ENCODE data around the gene NUPR1.
"Not testable (repeated sequence)": the region's sequence is repeated elsewhere in the genome, so short reads cannot be mapped to it uniquely, and the experiment has no call there.

NUPR1 gene, protein sequence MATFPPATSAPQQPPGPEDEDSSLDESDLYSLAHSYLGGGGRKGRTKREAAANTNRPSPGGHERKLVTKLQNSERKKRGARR

DNA sequence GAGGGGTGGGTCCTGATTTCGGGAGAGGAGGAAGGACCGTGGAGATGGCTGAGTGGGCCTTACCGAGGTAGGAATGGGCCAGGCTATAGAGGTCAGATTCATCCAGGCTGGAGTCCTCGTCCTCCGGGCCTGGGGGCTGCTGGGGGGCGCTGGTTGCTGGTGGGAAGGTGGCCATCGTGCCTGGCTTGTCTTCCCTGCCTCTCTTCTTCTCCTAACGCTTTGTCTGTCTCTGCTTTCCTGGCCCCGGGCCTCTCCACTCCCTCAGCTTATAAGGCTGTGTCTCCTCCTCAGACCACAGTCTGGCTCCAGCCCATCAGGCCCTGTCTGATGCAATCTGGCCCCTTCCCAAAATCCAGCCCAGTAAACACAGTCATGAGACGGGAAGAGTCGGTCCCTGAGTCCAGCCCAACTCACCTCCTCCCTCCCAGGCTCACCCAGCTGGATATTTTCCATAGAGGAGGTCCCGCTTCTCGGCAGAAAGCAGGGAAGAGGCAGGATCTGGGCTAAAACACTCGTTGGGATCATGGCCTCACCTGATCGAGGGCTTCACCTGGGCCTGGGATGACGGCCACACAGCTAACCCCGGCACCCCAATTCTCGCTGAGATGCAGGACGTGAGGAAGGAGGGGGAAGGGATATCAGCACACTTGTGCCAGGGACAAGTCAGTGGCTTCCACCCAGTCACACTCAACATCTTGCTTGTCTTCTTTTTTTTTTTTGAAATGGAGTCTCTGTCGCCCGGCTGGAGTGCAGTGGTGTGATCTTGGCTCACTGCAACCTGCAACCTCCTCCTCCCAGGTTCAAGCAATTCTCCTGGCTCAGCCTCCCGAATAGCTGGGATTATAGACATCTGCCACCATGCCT is at the start of gene NUPR1:
Gene NUPR1, minus strand, starts transcription at position 242 of the 864 bp plus-strand sequence. Its CDS starts 67 bp downstream, at position 175.
- DNase-seq: no peak

DNA sequence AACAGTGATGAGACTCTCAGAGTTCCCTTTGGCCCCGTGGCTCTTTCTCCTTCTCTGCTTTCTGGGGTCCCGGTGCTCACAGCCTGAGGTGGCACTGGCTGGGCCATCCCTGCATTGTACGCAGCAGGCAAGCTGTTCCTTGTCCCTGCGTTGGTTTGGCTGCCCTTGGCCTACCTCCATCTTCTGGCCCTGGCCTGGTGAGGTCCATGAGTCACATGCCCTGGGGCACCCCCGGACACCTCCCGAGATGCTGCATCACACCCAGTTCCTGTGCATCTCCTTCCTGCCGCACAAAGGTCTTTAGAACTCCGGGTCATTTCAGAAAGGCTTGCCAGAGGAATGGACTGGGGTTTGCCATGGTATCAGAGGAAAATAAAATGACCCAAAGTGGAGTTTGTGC is 48.6 kb upstream of the NUPR1 start:
- no peak for DNase-seq

DNA sequence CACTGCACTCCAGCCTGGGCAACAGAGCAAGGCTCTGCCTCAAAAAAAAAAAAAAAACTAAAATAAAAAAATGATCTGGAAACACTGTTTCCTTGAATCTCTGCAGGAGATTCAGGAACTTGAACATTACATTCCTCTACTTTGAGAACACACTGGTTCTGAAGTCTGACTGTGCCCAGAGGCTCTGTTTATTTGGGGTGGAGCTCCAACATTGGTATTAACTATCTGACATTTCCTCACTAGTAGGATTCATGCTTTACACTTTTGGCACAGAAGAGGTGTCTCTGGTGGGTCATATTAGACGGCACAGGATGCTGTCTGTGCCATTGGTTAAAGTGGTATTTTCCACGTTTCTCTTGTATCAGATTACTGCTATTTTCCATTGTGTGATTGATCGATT is 47.7 kb upstream of the NUPR1 start:
- no peak for DNase-seq

DNA sequence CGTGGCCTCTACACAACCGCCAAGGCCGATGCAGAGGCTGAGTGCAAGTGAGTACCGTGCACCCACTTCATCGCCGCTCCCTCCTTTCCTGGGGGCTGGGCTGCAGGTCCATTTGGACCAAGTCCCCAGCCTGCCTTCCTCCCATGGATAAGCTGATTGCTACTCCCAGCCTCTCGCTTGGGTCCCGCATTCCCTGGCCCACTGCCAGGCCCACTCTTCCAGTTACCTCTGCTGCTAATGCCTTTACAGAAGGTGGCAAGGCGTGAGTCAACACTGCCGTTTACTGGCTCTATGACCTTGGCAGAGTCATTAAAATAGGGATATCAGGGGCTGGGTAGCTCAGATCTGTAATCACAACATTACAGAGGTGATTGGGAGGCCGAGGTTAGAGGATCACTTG is 46.9 kb upstream of the NUPR1 start:
- DNase-seq: no peak

DNA sequence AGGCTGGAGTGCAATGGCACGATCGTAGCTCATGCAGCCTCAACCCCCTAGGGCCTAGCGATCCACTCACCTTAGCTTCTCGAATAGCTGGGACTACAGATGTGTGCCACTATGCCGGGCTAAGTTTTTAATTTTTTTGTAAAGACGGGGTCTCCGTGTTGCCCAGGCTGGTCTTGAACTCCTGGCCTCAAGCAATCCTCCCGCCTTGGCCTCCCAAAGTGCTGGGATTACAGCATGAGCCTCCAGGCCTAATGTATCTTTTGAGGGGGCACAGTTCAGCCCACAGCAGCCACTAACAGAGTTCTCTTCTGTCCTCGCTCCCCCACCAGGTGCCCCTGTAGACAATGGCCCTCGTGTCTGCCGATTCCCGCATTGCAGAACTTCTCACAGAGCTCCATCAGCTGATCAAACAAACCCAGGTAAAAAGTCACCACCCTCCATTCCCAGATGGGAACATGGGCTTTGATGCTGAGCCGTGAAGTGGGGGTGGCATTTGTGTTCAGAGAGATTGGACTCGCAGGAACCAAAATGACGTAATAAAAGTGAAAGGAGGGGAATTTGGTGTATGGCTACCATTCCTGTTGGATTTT is 42.0 kb upstream of the NUPR1 start:
- no peak for DNase-seq

DNA sequence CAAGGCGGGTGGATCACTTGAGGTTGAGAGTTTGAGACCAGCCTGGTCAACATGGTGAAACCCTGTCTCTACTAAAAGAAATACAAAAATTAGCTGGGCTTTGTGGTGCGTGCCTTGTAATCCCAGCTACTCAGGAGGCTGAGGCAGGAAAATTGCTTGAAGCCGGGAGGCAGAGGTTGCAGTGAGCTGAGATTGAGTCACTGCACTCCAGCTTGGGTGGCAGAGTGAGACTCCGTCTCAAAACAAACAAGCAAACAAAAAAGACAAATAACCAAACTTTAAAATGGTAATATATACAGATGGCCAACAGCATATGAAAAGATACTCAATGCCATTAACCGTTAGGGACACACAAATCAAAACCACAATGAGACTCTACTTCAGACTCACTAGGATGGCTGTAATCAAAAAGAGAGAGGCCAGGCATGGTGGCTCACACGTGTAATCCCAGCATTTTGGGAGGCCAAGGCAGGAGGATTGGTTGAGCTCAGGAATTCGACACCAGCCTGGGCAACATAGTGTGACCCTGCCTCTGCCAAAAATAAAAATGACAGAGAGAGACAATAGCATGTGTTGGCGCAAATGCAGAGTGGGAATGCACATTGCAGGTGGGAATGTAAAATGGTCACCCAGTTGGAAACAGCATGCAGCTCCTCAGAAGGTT is 36.8 kb upstream of the NUPR1 start:
- DNase-seq: no peak

DNA sequence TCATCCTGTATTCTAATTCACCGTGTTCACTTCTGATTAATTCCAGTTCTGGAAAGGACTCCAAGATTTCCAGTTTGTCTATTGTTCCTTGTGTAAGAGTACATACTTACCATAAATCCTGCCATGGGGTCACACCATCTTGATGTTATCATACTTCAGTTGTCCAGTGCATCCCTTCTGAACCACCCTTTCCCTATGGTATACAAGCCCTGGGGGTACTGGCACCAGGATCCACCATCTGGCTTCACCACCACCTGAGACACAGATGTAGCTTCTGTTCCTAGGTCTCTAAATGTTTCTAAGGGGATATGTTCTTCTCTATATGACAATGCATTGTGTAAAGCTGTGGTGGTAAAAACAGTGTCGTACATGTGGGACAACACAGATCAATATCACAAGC is 36.2 kb upstream of the NUPR1 start:
- no peak for DNase-seq

DNA sequence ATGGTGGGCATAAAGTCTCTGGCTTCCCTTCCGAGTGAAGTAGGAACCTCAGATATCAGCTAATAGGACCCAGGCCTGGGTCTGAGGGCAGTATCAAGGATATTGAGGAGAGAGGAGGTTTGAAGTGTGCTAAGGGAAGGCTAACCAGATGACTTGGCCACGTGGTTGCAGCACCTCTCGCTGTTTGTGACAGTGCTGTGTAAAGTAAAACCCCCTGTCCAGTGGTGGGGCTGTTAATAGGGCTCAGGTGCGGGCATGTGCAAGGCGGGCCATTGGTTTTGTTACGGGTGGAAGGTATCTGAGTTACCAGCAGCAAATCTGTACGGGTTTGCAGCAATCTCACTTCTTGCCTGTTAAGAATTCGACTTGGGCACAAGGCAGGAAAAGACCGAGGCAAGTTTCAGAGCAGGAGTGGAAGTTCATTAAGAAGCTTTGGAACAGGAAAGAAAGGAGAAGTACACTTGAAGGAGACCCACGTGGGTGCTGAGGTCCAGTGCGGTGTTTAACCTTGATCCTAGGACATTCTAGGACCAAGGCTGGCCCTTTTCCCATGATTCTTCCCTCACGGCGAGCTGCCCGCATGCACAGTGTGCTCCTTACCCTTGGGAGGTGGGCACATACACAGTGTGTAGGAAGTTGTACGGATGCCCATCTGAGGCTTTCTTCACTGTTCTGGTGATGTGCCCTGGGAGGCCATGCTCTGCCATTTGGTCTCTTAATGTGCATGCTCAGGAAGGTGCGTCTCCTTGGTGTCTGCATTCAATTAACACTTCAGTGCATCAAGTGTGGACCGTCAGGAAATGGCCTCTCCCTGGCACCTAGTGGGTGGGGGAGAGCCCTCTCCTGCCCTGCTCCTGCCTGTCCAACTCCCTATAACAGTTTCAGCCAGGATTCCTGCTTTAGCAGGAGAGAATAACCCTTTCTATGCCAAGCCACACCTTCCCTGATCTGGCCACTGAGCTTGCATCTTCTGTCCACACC is 35.3 kb upstream of the NUPR1 start:
- DNase-seq: no peak

DNA sequence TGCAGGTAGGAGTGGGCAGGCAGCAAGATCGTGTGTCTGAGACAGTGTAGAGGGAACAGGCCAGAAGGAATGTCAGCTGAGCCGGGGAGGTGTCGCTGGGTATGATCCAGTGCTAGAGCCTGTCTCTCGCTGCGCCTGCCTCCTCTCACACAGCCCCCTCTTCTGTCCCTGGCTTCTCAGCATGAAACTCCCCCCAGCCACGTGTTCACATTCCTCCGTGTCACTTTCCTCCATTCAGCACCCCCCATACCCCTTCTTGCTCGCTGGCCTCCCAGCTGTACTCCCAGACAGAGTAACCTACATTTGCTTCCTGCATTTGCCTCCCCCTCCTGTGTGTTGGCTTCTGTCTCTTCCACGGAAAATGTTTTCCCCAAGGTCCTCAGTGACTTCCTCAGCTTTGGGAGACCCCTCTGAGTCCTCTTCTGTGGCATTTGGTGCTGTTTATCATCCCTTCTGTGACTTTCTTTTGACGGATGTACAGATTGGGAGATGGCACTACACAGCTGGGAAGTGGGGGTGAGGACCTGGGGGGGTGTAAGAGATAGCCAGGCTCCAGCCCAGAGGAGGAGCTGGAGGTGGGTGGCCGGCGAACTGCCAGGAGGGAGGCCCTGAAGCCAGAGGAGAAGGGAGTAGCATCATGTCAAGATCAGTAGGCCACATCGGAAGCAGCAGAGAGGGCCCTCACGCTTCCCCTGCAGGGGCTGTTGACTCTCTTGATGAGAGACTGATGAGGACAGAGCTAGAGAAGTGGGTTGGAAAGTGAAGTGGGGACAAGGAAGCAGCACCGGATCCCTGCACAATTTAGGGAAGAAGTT is 34.1 kb upstream of the NUPR1 start:
- no peak for DNase-seq

DNA sequence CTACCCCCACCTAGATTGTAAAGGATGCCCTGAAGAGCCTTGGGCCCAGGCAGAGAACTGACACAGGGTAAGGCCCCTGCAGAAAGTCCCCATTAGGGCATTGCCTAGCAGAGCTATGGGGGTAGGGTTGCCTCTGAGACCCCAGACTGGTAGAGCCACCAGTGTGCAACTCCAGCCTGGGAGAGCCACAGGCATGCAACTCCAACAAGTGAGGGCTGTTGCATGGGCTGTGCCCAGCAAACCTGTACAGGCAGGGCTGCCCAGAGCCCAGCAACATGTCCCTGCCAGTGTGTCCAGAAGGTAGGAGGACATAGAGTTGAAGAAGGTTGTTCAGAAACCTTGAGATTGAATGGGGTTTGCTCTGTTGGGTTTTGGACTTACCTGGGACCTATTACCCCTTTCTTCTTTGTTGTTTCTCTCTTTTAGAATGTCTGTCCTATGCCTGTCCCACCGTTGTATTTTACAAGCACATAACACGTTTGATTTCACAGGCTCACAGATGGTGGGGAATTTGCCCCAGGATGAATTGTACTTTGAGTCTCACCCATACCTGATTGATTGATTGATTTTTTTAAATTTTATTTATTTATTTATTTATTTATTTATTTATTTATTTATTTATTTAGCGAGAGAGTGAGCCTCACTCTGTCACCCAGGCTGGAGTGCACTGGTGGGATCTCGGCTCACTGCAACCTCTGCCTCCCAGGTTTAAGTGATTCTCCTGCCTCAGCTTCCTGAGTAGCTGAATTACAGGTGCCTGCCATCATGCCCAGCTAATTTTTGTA is 31.4 kb upstream of the NUPR1 start:
- DNase-seq: no peak

DNA sequence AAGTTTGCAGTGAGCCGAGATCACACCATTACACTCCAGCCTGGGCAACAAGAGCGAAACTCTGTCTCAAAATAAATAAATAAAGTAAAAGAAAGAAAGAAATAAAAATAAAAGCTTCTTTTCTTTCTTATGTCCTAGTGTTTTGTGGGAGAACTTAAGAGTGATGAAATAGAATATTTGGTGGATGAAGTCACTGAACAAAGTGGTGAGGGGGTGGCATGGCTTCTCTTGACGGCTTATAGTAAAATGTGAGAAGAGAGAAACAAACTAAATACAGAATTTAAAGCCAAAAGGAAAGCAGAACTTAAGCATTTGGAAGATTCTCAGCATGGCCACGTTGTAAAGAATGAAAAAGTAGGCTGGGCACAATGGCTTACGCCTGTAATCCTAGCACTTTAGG is 30.2 kb upstream of the NUPR1 start:
- DNase-seq: no peak

DNA sequence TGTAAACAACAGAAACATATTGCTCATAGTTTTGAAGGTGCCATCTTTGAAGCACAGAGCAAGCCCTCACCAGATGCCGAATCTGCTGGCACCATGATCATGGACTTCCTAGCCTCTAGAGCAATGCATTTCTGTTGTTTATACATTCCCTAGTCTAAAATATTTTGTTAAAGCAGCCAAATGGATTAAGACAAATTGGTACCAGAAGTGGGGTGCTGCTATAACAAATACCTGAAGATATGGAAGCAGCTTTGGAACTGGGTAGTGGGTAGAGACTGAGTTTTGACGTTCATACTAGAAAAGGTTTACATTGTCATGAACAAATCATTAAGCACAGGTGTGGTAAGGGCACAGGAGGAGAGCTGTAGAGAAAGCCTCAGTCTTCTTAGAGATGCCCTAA is 28.5 kb upstream of the NUPR1 start:
- DNase-seq: no peak

DNA sequence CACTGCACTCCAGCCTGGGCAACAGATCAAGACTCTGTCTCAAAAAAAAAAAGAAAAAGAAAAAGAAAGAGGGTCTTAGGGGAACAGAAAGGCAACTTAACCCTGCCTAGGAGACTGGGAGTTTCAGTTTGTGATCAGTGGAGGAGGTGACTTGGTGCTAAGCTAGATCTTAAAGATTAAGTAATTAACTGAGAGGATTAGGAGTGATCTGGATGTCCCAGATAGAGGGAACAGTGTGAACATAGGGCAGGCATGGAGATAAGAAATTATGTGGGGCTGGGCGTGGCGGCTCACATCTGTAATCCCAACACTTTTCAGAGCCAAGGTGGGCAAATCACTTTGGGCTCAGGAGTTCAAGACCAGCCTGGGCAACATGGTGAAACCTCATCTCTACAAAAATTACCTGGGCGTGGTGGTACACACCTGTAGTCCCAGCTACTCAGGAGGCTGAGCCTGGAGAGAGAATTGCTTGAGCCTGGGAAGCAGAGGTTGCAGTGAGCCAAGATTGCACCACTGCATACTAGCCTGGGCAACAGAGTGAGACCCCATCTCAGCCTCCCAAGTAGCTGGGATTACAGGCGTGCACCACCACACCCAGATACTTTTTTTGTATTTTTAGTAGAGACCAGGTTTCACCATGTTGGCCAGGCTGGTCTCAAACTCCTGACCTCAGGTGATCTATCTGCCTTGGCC is 27.6 kb upstream of the NUPR1 start:
- DNase-seq: not testable (repeated sequence)

DNA sequence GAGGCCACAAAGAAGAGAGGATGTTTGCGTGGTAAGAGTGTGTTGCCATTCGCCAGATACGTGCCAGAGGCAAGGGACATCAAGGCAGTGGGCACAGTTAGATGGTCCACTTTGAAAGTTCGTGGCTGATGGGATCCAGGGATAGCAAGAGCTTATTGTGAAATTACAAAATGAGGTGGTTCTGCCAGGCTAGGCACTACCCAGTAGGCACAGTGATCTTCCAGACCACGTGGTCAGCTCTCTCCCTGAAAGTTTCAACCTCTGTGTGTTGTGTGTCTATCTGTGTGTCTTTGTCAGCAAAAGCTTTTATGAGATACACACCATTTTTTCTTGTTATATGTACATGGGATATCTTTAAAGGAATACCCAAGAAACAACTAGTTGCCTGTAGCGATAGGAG is 24.4 kb upstream of the NUPR1 start:
- no peak for DNase-seq

DNA sequence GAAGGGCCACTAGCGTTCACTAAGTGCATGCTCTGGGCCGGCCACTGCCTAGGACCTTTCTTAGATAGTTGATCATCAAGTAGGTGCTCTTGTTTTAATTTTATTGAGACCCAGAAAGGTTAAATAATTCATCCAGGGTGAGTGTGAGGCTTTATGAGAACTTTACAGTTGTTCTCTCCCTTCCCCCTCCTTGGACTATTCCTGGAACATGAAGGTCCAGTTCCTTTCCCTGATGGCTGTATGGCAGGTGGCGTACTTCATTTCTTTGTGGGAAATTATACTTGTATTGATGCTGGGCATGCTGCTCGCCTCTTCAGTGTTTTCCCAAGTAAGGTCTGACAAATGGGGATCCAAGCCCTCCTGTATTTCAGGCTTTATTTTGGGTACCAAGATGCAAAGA is 23.4 kb upstream of the NUPR1 start:
- DNase-seq: no peak

DNA sequence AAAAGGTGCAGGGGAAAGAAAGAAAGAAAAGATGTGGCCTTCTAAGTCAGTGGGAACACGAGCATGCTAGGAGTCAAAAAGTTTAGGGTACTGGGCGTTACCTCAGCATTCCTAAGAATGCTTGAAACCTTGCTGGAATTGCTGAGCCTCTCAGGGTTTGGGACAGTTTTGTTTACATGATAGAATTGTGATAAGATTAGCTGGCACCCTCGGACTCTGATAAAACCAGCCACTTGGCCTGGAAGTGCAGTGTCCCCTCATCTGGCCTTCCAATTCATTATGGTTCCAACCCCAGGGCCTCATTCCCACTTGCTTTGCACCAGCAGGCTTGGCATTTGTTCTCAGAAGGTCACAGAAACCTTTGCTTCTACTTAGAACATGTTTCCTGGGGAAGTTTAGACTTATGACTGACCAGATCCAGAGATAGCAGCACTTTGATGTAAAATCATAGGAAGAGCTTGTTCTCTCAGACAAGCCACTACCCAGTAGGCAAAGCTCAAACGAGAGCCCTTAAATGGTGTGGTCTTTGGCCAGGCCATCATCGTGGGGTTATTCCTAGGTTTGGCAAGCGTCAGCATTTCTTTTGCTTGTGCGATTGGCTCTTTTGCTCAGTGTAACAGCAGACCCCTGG is 22.9 kb upstream of the NUPR1 start:
- DNase-seq: no peak

DNA sequence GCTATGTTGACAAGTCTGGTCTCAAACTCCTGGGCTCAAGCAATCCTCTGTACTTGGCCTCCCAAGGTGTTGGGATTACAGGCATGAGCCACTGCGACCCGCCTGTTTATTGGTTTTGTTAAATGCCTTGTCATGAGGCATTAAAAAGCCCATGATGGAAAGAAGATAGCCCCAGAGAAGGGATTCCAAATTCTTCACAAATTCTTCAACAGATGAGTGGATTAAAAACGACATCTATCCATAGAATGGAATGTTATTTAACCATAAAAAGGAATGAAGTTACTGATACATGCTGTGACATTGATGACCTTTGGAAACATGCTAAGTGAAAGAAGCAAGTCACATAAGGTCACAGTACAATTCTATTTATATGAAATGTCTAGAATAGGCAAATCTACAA is 19.7 kb upstream of the NUPR1 start:
- DNase-seq: no peak

DNA sequence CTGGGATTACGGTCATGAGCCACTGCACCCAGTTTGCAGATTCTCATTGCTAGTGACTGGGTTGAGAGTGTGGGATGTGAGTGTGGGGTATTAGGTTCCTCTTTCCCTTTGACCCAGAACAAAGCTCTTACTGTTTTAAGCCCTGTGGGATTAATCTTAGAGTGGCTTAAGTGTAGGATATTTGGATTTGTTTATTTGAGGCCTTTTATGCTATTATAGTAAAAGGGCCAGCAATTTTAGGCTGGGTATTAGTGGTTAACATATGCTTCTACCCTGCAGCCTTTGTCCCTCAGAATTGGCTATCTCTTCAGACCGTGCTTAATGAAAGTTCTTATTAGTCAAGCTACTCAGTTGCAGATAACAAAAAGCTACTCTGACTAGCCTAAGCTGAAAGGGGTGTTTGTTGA is 18.1 kb upstream of the NUPR1 start:
- no peak for DNase-seq

DNA sequence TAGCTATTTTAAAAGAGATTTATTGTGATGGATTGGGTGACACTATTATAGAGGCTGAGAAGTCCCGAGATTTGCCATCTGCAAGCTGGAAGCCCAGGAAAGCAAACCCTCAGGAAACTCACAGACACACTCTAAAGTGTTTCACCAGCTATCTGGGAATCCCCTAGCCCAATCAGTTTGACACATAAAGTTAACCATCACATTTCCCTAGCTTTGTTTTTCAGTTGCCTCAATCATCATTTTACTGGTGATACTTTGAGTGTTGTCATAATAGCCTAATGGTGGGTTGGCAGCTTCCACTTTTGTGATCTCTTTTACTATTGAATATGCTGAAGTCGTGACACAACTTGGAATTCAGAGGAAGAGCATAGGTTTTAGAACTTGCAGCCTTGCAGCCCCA is 16.8 kb upstream of the NUPR1 start:
- no peak for DNase-seq

All from SIG-M5 (cell line).